SK-N-SH treated with all-trans-retinoic acid at 6 μM for 48 hours (cell line): ENCODE data around the gene CRLF1.

Experiments used
- RARB ChIP-seq: fragments of 250-450 bp; sonication (Bioruptor Pico); IDR thresholded peaks from 2 replicates; pipeline ENCODE4 v1.8.0; 2021; ENCODE audit warnings: mild to moderate bottlenecking, moderate library complexity
- ZNF565 ChIP-seq: fragments of 450-650 bp; formaldehyde crosslinking; conservative IDR thresholded peaks from 2 replicates; pipeline ENCODE4 v1.5.0; 2020; ENCODE audit warnings: low read depth, mild to moderate bottlenecking, moderate library complexity
- ZNF70 ChIP-seq: fragments of 450-650 bp; formaldehyde crosslinking; IDR thresholded peaks from 2 replicates; pipeline ENCODE4 v1.5.0; 2020; ENCODE audit warnings: mild to moderate bottlenecking, moderate library complexity
- TF ChIP-seq, protein P1 (sequence below): fragments of 250-450 bp; sonication (Bioruptor Pico); IDR thresholded peaks from 2 replicates; pipeline ENCODE4 v1.8.0; 2020; ENCODE audit warnings: mild to moderate bottlenecking, moderate library complexity, borderline replicate concordance

DNA sequence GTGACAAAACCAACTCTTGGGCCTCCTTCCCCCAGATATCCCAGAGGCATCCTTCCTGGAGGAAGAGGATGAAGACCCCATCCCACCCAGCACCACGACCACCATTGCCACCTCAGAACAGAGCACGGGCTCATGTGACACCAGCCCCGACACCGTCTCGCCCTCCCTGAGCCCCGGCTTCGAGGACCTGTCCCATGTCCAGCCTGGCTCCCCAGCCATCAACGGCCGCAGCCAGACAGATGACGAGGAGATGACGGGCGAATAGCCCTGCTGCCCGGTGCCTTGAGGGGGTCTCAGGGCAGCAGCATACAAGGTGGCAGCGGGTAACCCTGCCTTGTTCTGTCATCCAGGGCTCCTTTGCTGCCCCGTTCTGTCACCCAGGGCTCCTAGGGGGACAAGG, 38.2 kb downstream of the CRLF1 start:
- TF ChIP-seq ZNF70 (CRISPR knock-in tag) (no peak), RARB (CRISPR knock-in tag) (no peak), ZNF565 (CRISPR knock-in tag) (no peak)
- TF ChIP-seq, protein P1, sequence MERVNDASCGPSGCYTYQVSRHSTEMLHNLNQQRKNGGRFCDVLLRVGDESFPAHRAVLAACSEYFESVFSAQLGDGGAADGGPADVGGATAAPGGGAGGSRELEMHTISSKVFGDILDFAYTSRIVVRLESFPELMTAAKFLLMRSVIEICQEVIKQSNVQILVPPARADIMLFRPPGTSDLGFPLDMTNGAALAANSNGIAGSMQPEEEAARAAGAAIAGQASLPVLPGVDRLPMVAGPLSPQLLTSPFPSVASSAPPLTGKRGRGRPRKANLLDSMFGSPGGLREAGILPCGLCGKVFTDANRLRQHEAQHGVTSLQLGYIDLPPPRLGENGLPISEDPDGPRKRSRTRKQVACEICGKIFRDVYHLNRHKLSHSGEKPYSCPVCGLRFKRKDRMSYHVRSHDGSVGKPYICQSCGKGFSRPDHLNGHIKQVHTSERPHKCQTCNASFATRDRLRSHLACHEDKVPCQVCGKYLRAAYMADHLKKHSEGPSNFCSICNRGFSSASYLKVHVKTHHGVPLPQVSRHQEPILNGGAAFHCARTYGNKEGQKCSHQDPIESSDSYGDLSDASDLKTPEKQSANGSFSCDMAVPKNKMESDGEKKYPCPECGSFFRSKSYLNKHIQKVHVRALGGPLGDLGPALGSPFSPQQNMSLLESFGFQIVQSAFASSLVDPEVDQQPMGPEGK (CRISPR knock-in tag): no peak
